Activated CD8-positive, alpha-beta memory T cell treated with anti-CD3 and anti-CD28 coated beads, Interleukin-2, amount 50 U/mL, for 1 hour (primary cell): ENCODE results near the gene RAB3IL1.
A peak's percentile ranks its signal among the peaks of the same experiment; 100 is the strongest.

Experiments used
- DNase-seq: peaks from one replicate; pipeline ENCODE4 v3.0.0-alpha.2; 2020; ENCODE audit errors: extremely low read depth

Gene RAB3IL1

DNA sequence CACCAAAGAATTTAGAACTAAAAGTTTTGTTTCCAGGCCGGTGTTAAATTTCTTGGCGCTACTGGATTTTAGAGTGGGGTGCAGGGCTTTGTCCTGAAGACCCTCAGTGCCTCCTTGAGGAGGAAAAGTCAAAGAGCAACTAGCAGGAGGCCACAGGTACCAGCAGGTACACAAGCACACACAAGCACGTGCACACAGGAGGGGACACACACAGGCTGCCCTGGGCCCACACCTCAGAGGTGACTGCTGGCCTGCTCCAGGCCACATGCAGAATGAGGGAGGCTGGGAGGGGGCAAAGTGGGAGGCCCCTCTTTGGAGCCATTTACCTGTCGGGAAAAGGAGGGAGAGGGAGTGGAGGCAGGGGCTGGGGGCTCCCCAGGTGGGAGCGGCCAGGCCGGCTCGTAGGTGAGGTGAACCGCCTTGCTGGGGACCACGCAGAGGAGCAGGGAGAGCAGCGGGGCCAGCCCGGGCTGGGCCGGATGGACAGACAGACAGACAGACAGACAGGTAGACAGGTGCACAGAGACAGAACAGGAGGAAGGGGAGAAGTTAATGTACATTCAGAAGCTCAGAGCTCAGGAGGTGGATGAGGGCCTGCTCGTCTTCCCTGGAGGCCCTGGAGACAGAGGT lies 12.2 kb downstream of the RAB3IL1 start:
- DNase-seq = no peak

GRCh38 chr11:61904539-61905048 lies 12.8 kb downstream of the RAB3IL1 start:
- no peak for DNase-seq

- DNase-seq = no peak
Measured at GRCh38 chr11:61903845-61904244, 13.5 kb downstream of the RAB3IL1 start.

GRCh38 chr11:61902313-61902712 lies 15.1 kb downstream of the RAB3IL1 start:
- no peak for DNase-seq

GRCh38 chr11:61901397-61901796 lies 16.0 kb downstream of the RAB3IL1 start:
- no peak for DNase-seq

- no peak for DNase-seq
Measured at GRCh38 chr11:61900251-61900650, 17.1 kb downstream of the RAB3IL1 start.

- DNase-seq = peak; percentile 75
Measured at GRCh38 chr11:61899146-61899841, 18.1 kb downstream of the RAB3IL1 start.

GRCh38 chr11:61898247-61898582 lies 19.2 kb downstream of the RAB3IL1 start:
- no peak for DNase-seq

DNA sequence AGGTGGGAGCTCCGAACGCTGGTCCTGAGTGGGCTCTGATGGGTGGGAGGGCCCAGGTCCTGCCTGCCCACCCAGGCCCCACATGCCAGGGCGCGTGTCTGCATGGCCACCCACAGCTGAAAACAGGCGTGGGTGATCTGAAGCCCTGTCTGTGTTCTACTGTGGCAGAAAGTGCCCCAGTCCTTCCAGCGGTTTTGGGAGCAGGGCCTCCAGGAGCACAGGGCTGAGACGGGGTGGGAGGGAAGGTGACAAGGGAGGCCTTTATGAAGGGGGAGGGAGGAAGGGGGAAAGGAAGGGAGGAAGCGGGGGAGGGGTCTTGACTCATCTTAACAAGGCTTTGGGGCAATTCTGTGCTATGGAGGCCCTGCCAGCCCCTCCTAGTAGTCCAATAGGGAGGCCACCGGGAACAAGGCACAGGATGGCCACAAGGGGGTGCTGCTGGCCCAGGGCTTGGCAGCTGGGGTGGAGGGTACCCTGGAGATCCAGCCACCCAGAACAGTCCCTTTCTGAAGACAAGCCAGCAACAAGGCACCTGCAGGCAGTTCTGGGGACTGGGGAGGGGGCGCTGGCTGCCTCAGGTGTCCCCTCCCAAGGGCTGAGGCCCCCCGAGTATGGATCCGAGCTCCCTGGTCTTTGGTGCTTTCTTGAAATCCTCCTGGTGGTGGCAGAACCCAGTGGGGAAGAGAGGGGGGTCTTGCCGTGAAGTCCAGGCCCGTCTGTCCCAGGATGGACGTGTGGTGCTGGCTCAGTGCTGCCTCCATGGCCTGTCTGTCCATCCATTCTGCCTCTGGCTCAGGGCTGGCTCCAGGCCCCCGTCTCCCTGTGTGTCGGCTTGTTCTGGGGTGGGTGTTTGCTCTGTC lies 19.7 kb downstream of the RAB3IL1 start:
- peak; percentile 53 for DNase-seq

GRCh38 chr11:61896665-61897386 lies 20.5 kb downstream of the RAB3IL1 start:
- DNase-seq = no peak

DNA sequence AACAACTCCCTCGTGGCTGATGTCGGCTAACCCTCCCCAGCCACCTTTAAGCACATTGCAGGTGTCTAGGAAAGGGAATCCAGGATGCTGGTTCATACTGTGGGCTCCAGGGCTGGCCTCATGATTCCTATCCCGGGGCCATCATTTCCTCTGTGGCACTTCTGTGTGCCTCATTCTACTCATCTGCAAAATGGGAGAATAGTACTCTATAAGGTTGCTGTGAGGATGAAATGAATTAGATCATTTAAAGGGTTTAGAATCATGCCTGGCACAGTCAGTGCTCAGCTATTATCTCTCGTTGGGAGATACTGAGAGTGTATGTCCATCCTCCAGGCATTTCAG lies 21.7 kb downstream of the RAB3IL1 start:
- no peak for DNase-seq

DNA sequence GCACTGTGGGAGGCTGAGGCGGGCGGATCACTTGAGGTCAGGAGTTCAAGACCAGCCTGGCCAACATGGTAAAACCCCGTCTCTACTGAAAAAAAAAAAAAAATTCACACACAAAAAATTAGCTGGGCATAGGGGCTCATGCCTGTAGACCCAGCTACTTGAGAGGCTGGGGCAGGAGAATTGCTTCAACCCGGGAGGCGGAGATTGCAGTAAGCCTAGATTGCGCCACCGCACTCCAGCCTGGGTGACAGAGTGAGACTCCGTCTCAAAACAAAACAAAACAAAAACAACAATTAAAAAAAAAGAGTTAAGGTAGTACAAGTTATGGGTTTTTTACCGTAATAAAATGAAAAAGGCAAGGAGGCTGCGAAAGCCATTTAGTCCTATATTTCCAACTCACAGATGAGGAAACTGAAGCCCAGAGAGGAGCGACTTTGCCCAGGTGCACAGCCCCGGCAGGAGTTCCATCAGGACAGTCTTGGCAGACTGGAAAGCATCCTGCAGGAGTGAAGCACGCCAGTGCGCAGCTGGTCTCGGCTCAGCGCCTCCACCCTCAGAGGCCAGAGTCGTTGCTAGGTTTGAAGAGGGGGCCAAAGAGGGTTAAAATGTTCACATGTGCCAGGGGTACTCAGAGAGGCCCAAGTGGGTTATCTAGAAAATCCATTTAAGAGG lies 22.2 kb downstream of the RAB3IL1 start:
- no peak for DNase-seq

DNA sequence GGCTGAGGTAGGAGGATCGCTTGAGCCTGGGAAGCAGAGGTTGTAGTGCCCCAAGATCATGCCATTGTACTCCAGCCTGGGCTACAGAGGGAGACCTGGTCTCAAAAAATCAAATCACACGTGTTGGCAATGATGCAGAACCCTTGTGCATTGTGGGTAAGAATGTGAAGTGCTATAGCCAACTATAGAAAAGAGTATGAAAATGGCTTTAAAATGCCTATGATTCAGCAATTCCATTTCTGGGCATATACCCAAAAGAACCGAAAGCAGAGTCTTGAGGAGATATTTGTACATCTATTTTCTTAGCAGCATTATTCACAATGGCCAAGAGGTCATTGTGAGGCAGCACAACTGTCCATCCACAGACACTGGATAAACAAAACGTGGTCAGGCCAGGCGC lies 23.4 kb downstream of the RAB3IL1 start:
- DNase-seq = no peak

DNA sequence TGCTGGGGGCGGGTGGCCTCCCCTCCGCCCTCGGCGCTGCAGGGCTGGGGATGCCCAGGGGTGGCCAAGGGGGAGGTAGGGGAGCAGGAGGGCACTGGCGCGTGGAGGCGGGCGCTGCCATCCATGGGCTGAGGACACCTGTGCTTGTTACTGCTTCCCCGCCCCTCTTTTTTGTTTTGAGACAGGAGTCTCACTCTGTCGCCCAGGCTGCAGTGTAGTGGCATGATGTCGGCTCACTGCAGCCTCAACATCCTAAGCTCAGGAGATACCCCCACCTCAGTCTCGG lies 25.3 kb downstream of the RAB3IL1 start:
- no peak for DNase-seq

- DNase-seq = no peak
Measured at GRCh38 chr11:61891331-61892084, 25.9 kb downstream of the RAB3IL1 start, which contains the start of gene FADS3. TSS of gene FADS3 (minus strand) at chr11:61891545. CDS start at chr11:61891381, 164 bp downstream.

- DNase-seq = no peak
Measured at GRCh38 chr11:61890529-61891330, 26.6 kb downstream of the RAB3IL1 start.

- DNase-seq = no peak
Measured at GRCh38 chr11:61889831-61890230, 27.5 kb downstream of the RAB3IL1 start.

DNA sequence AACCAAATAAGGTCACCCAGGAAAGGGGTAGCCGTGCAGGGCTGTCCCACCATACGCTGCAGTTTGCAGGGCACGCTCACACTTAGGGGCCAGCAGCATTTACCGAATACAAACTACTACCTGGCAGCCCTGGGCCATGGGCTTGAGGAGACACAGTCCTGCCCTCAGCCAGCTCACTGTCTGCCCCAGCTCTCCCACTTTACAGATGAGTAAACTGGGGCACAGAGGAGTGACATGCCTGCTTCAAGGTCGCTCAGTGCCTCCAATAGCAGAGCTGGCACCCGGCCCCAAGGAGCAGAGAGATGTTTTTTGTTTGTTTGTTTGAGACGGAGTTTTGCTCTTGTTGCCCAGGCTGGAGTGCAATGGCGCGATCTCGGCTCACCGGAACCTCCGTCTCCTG lies 28.8 kb downstream of the RAB3IL1 start:
- no peak for DNase-seq

DNA sequence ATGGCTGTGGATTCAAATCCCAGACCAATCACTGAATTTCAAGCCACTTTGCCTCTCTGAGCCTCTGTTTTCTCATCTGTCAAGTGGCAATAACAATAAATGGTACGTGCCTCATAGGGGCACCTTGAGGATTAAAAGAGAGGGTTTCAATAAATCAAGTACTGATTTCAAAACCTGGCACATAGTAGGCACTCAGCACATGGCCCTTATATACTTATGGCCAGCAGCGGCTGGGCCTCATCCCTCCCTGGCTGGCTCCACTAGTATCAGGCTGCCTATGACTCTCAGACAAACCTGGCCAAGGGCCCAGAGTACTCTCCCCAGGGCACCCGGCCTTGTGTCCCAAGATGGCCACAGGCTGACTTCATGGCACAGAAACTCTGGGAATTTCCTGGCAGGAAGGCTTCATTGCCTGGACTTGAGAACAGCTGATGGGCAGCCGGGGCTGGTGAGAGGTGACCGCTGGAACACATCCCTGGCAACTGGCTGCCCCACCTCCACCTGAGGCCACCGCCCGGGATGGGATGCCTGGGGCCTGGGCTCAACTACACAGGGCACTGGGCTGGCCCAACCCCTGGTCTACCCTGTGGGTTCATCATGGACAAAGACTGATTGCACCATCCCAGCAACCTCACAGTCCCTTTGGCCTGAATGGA lies 29.4 kb downstream of the RAB3IL1 start:
- no peak for DNase-seq

GRCh38 chr11:61886643-61887042 lies 30.7 kb downstream of the RAB3IL1 start:
- DNase-seq = no peak
